ENCODE measurements around the gene ZNF837. TPM values are rescaled to one million over a fixed set of nuclear protein-coding genes. Genes with fewer than 3 reads are reported as not detected.
"Not testable (repeated sequence)": the region's sequence is repeated elsewhere in the genome, so short reads cannot be mapped to it uniquely, and the experiment has no call there.

ZNF837 gene
- polyA plus RNA-seq, 3 donors from 2014 or later = 1.2 to 3.6 (median 1.4) TPM

DNA sequence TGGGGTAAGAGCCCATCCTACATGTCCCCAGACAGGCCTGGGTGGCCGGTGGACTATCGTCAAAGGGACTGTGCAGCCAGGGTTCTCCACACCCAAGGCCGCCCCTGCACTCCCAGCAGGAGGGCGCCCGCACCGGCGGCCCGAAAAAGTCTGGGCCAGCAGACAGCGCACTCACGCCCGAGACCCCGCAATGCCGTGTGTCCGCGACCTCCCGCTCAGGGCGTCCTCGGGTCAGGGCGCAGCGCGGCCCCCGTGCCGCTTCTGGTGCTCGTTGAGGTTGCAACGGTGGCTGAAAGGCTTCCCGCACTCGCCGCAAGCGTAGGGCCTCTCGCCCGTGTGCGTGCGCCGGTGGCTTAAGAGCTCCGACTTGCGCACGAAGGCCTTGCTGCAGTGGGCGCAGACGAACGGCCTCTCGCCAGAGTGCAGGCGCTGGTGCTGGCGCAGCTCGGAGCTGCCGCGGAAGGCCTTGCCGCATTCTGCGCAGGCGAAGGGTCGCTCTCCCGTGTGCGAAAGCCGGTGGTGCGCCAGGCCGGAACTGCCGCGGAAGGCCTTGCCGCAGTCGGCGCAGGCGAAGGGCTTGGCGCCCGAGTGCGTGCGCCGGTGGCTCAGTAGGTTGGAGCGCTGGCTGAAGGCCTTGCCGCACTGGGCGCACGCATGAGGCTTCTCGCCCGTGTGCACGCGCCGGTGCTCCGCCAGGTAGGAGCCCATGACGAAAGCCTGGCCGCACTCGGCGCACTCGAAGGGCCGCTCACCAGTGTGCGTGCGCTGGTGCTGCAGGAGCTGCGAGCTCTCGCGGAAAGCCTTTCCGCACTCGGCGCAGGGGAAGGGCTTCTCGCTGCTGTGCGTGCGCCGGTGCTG is 24.7 kb downstream of the ZNF837 start:
- peaks cover 0 to 6% of the 10 kb centered on the region in 2 donors for H3K4me1 Mint-ChIP-seq
- peak overlapping the region; percentile 27 to 57 (median 40) for H3K4me3 Mint-ChIP-seq
- H3K36me3 Mint-ChIP-seq = no peaks in the 10 kb centered on the region
- no peaks in the 10 kb centered on the region for H3K9me3 Mint-ChIP-seq
- H3K27ac Mint-ChIP-seq = no peak overlapping the region
- DNase-seq = peak; percentile 34 to 45 (median 42)
- H3K27me3 Mint-ChIP-seq (ENCODE audit: low read depth in 3 of 3) = peaks cover 0 to 6% (median 4%) of the 10 kb centered on the region in 3 donors

DNA sequence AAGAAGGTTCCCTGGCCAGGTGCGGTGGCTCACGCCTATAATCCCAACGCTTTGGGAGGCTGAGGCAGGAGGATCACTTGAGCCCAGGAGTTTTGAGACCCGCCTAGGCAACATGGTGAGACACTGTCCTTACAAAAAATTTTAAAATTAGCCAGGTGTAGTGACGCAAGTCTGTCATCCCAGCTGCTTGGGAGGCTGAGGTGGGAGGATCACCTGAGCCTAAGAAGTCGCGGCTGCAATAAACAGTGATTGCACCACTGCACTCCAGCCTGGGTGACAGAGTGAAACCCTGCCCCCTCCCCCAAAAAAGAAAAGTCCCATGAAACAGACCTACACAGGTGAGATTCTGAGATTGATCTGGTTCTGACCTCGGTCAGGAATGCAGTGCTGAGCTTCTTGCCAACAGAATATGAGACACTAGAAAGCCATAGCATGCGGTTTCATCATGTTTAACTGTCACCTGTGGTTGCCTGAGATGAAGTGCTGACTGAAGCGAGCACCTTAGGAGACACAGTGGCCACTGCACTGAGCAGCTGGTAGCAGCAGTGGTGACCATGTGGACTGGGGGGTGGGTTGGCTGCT is 25.5 kb downstream of the ZNF837 start:
- H3K9me3 Mint-ChIP-seq = no peaks in the 10 kb centered on the region
- H3K27ac Mint-ChIP-seq = no peak overlapping the region
- H3K4me1 Mint-ChIP-seq = peaks cover 0 to 6% of the 10 kb centered on the region in 2 donors
- H3K36me3 Mint-ChIP-seq = no peaks in the 10 kb centered on the region
- H3K4me3 Mint-ChIP-seq = peak overlapping the region in 4 of 5 donors; percentile 21 to 35 (median 31)
- peaks cover 0 to 7% (median 4%) of the 10 kb centered on the region in 3 donors for H3K27me3 Mint-ChIP-seq (ENCODE audit: low read depth in 3 of 3)
- DNase-seq = no peak

DNA sequence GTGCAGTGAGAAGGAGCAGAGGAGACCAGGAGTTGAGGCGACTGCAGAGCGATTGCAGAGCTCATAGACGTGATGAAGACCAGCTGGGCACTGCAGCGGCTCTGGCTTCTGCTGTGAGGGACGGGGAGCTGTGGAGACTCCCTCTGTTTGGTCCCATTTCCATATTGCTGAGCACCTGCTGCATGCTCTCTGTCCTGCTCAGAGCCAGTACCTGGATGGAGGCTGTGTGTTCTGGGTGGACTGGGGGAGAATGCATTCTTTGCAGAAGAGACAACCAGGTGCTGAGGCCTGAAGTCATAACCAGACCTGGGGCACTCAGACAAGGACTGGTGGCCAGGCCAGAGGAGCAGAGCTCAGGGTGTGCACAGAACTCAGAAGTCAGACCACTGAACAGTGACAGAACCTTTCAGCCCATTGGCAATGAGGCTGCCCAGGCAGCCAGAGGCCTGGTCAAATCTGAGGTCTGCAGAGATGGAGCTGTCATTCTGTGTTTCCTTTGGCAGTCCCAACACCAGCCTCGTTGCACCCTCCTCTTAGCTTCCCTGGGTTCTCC is 26.3 kb downstream of the ZNF837 start:
- Mint-ChIP-seq H3K27me3 (ENCODE audit: low read depth in 3 of 3) (peaks cover 0 to 6% (median 6%) of the 10 kb centered on the region in 3 donors), H3K27ac (no peak overlapping the region), H3K9me3 (no peaks in the 10 kb centered on the region), H3K4me3 (peak overlapping the region in 1 of 5 donors; percentile 44), H3K4me1 (peaks cover 0 to 7% of the 10 kb centered on the region in 2 donors), H3K36me3 (peaks cover 0 to 2% (median 2%) of the 10 kb centered on the region in 3 donors)
- no peak for DNase-seq

DNA sequence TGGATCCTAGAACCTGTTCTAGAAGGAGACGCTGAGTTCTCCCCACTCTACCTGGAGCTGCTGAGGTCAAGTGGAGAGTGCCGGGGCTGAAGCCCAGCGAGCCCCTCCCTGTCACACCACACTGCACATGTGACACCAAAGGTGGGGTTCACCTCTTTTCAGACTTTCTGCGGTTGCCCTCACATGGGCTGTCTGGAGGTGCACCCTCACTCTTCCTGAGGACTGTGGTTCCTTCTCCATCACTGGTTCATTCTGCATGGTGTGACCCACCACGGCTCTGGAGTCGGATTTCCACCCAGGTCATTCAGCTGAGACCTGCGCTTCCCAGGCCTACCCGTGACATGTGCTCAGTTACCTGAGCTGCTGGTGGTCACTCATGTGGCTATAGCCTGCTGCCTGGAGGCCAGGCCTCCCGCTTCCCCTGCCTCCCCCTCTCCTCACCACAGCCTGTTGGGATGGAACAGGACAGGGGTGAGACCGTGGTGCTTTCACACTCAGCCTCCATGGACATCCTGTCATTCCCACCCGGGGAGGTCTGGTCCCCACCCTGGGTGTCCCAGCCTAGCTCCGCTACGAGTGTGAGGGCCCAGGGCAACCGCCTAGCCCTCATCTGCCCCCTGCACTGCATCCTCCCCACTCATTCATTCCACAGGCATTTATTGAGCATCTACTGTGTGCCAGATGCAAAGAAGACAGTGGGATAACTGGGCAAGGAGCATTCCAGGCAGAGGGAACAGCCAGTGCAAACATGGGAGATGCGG is 26.9 kb downstream of the ZNF837 start:
- Mint-ChIP-seq H3K9me3 (no peaks in the 10 kb centered on the region), H3K4me3 (peak overlapping the region in 1 of 5 donors; percentile 44)

DNA sequence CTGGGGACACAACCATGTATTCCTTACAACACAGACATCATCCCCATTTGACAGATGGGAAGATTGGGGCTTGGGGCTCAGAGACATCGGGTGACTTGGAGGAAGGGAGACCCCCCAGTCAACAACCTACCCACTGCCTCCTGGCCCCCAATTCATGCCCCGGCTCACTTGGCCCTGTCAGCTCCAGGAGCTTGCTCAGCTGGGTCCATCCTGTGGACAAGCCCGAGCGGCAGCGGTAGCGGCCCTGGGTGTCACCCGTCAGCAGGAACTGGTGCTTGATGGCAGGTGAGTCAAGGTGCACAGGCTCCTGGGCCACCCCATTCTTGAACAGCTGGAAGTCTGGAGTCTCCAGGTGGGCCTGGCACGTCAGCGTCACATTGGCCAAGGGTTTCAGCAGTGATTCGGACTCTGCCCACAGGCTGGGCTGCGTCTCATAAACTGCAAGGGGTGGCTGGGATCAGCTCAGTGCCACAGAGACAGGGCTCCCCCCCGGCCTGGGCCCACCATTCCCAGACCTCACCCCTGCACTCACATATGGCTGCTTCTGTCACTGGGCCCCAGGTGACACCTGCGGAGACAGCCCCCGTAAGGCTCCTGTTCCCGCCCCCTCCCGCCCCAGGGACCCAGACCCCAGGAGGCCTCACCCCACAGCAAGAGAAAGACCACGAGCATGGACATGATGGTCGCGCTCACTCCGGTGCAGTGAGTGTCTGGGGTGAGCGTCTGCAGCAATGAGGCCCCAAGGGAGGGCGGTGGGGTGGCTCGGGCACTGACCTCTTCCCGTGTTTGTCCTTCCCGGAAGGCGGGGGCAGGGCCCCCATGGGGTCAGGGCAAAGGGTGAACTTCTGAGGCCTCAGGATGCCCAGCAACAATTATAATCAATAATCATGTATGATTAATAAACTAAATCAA is 27.8 kb downstream of the ZNF837 start, which contains the start of gene A1BG:
TSS of gene A1BG (minus strand) at position 733 of the 912 bp plus-strand sequence. CDS start at position 678, 55 bp downstream.
- Mint-ChIP-seq H3K36me3 (peaks cover 0 to 5% (median 3%) of the 10 kb centered on the region in 3 donors), H3K4me3 (peak within 1 kb of the TSS in 1 of 5 donors; percentile 44), H3K27me3 (ENCODE audit: low read depth in 3 of 3) (peaks cover 2 to 7% (median 4%) of the 10 kb centered on the region in 3 donors), H3K9me3 (no peaks in the 10 kb centered on the region), H3K4me1 (peaks cover 8 to 10% of the 10 kb centered on the region in 2 donors), H3K27ac (no peak within 1 kb of the TSS)
- DNase-seq = no peak

More for the DNA sequence above, 26.9 kb downstream of the ZNF837 start:
- DNase-seq = no peak
- Mint-ChIP-seq H3K36me3 (peaks cover 0 to 5% (median 3%) of the 10 kb centered on the region in 3 donors), H3K27me3 (ENCODE audit: low read depth in 3 of 3) (peaks cover 0 to 7% (median 6%) of the 10 kb centered on the region in 3 donors), H3K4me1 (peaks cover 0 to 9% of the 10 kb centered on the region in 2 donors), H3K27ac (no peak overlapping the region)

DNA sequence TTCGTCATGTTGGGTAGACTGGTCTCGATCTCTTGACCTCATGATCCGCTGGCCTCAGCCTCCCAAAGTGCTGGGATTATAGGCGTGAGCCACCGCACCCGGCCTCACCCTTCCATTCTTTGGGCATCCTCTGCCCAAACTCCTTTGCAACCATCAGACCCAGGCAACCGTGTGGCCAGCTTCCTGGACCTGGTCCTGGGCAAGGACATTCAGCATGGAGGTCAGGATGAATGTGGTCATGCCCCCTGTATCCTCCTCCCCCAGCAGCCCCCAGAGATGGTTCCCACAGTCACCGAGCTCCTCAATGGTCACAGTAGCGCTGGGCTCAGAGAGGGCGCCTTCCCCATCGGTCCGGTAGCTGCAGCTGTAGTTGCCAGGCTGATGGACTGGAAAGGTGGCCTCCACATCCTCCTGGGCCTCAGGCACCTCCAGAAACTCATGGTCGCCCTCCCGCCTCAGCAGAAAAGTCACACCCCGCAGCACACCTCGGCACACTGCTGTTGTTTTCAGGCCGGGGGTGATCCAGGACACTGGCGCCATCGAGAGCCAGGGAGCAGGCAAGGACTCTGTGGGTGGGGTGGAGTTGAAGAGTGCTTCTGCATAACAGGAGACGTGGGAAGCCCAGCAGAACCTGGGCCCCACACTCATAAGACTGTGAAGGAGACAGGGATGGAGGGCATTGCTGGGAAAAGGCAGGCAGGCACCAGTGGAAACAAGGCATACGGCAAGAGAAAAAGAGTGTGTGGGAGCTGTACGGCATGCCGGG is 28.7 kb downstream of the ZNF837 start:
- H3K9me3 Mint-ChIP-seq = no peaks in the 10 kb centered on the region
- DNase-seq = no peak
- peaks cover 11 to 13% of the 10 kb centered on the region in 2 donors for H3K4me1 Mint-ChIP-seq
- H3K27me3 Mint-ChIP-seq (ENCODE audit: low read depth in 3 of 3) = peaks cover 2 to 9% (median 6%) of the 10 kb centered on the region in 3 donors
- H3K36me3 Mint-ChIP-seq = peaks cover 0 to 5% (median 3%) of the 10 kb centered on the region in 3 donors
- H3K27ac Mint-ChIP-seq = no peak overlapping the region
- peak overlapping the region in 1 of 5 donors; percentile 27 for H3K4me3 Mint-ChIP-seq

DNA sequence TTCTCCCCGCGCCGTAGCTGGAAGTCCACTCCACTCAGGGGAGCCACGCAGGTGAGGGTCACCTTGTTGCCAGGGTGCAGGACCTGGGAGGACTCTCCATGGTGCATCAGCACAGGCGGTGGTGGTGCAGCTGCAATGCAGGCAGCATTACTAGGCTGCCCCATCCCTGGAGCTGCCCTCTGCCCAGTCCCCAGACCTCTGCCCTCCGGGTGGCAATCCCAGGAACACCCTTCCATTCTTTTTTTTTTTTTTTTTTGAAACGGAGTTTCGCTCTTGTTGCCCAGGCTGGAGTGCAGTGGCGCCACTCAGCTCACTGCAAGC is 29.3 kb downstream of the ZNF837 start:
- Mint-ChIP-seq H3K4me3 (no peak overlapping the region), H3K36me3 (peaks cover 0 to 5% (median 3%) of the 10 kb centered on the region in 3 donors), H3K27me3 (ENCODE audit: low read depth in 3 of 3) (peaks cover 2 to 9% (median 6%) of the 10 kb centered on the region in 3 donors), H3K27ac (no peak overlapping the region), H3K4me1 (peaks cover 13 to 14% of the 10 kb centered on the region in 2 donors), H3K9me3 (no peaks in the 10 kb centered on the region)
- no peak for DNase-seq

DNA sequence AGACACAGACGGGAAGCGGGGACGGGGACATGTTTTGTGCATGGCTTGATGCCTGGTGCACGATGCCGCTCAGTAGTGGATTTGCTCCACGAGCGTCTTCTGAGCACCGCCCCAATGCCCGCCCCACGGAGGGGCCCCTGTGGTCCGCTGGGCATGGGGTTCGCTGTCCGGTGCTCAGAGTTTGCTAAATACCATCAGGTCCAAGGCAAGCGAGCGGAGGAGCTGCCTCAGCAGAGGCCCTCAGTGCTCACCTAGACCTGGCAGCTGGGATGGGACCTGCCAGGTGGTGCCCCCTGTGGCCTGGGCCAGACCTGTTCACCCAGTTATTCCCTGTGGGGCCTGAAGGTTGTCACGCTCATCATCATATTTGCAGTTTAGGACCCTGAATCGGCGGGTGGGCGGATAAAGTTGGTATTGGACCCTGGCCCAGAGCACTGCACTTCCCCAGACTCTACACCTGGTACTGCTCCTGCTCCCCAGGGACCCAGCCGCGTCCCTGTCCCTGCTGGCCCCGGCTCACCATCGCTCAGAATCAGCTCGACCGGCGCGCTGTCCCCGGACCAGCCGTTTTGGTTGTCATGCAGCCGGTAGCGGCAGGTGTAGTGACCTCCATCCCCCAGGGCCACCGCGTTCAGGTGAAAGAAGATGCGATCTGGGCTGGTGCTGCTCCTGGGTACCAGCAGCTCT is 29.8 kb downstream of the ZNF837 start:
- H3K9me3 Mint-ChIP-seq = no peaks in the 10 kb centered on the region
- no peak overlapping the region for H3K27ac Mint-ChIP-seq
- H3K36me3 Mint-ChIP-seq = peaks cover 0 to 5% (median 3%) of the 10 kb centered on the region in 3 donors
- H3K4me3 Mint-ChIP-seq = no peak overlapping the region
- H3K4me1 Mint-ChIP-seq = peaks cover 13% of the 10 kb centered on the region in 2 donors
- no peak for DNase-seq
- H3K27me3 Mint-ChIP-seq (ENCODE audit: low read depth in 3 of 3) = peaks cover 2 to 9% (median 6%) of the 10 kb centered on the region in 3 donors

DNA sequence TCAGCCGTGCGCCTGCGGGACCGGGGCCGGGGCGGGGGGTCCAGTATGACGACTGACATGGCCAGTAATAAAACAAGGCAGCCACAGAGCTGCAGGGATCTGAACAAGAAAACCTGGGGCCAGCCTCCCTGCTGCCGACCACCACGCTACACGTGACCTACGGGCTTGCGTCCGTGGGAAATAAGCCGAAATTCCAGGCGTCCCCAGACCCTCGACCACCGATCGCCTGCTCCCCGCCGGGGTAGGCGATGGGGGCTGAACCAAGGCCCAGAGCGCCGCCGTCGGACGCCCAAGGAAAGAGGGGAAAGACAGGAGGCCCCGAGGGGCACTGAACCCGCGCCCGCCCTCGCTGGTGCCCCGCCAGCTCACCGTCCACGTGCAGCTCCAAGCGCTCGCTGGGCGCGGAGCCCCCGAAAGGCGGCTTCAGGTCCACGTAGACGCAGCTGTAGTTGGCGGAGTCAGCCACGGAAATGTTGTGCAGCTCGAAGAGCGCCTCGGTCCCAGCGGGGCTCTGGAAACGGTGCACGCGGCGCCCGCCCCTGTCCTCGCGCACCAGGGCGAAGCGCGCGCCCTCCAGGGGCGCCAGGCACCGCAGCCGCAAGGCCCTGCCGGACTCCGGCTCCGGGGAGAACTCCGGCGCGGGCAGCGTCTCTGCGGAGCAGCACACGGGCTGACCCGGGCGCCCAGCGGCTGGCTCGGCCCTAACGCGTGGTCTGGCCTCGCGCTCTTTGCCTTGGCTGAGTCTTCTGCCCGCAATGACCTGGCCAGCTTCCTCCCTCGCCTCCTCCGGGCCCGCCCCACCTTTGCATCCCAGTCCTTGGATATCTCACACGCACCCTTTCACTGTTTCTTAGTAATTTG is 30.6 kb downstream of the ZNF837 start:
- H3K9me3 Mint-ChIP-seq = no peaks in the 10 kb centered on the region
- peaks cover 0 to 5% (median 3%) of the 10 kb centered on the region in 3 donors for H3K36me3 Mint-ChIP-seq
- no peak overlapping the region for H3K4me3 Mint-ChIP-seq
- DNase-seq = no peak
- peaks cover 2 to 14% (median 6%) of the 10 kb centered on the region in 3 donors for H3K27me3 Mint-ChIP-seq (ENCODE audit: low read depth in 3 of 3)
- H3K4me1 Mint-ChIP-seq = peaks cover 15 to 21% of the 10 kb centered on the region in 2 donors
- no peak overlapping the region for H3K27ac Mint-ChIP-seq

DNA sequence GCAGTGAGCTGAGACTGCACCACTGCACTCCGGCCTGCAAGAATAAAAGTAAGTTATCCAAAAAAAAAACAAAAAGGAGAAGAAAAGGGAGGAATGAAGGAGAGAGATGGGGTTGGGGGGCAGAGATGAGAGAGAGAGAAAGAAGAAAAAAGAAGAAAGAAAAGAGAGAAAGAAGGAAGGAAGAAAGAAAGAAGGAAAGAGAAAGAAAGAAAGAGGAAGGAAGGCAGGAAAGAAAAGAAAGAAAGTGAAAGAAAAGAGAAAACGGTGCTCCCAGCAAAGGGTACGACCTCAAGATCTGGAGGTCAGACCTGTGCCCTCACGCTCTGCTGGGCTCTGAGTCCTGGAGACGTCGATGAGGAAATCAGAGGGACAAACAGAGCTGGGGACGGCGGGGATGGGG is 31.2 kb downstream of the ZNF837 start:
- Mint-ChIP-seq H3K27me3 (ENCODE audit: low read depth in 3 of 3) (peaks cover 2 to 14% (median 6%) of the 10 kb centered on the region in 3 donors), H3K4me3 (no peak overlapping the region), H3K36me3 (peaks cover 0 to 5% (median 3%) of the 10 kb centered on the region in 3 donors), H3K9me3 (no peaks in the 10 kb centered on the region), H3K4me1 (peaks cover 15 to 21% of the 10 kb centered on the region in 2 donors), H3K27ac (no peak overlapping the region)
- DNase-seq = no peak

DNA sequence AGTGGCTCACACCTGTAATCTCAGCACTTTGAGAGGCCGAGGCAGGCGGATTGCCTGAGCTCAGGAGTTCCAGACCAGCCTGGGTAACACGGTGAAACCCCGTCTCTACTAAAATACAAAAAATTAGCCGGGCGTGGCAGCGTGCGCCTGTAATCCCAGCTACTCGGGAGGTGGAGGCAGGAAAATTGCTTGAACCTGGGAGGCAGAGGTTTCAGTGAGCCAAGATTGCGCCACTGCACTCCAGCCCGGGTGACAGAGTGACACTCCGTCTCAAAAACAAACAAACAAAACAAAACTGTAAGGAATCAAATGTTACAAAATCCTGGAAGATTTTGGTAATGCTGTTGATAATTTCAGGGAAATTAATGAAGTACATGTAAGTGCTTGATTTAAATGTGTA is 32.8 kb downstream of the ZNF837 start:
- peaks cover 15 to 21% of the 10 kb centered on the region in 2 donors for H3K4me1 Mint-ChIP-seq
- not testable (repeated sequence) for H3K9me3 Mint-ChIP-seq, DNase-seq, H3K36me3 Mint-ChIP-seq
- peak overlapping the region in 3 of 6 donors; percentile 72 to 89 (median 82) for H3K27ac Mint-ChIP-seq
- H3K27me3 Mint-ChIP-seq (ENCODE audit: low read depth in 3 of 3) = peaks cover 2 to 14% (median 4%) of the 10 kb centered on the region in 3 donors
- H3K4me3 Mint-ChIP-seq = peak overlapping the region; percentile 79 to 92 (median 86)
